Peyer's patch (tissue), 4 donors: ENCODE results near the gene MAP2K3.

Experiments
- POLR2A ChIP-seq, 2 donors: fragments of 450-650 bp; IDR thresholded peaks; one replicate each; pipeline ENCODE4 v1.5.1; 2017; ENCODE audit warnings: antibody characterized with exemption in 2 of 2, mild to moderate bottlenecking in 2 of 2, moderate library complexity in 2 of 2
- TF ChIP-seq, protein P1 (sequence below), 6 experiments: fragments of 450-650 bp in 4 of 6; fragments of 200-600 bp in 2 of 6; sonication (generic) in 1 of 6; IDR thresholded peaks; one replicate each; pipeline ENCODE4 v1.5.1; 2017 to 2019; ENCODE audit warnings: antibody characterized with exemption in 6 of 6, mild to moderate bottlenecking in 3 of 6, moderate library complexity in 1 of 6

DNA sequence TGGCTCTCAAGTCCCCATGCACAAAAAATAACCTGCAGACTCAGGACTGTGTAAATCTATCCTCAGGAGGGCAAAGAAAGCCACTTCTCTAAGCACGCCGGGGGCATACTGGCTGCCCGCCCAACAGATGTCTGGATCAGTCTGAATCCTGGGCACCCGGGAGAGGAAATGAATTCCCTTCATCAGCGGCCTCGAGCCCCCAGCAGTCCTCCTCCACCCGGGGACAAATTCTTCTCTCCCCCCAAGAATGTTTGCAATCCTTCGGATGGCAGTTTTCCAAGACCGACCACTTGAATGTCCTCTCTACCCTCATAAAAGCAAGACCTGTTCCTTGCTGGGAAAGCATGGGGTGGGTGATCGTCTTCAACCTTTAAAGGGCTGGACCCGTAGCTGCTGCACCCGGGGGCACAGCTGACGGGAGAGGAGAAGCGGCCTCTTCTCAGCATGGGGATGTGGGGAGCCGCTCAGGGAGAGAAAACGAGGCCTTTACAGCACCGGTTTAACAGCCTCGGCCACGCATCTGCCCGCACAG lies 9.4 kb upstream of the MAP2K3 start:
- TF ChIP-seq POLR2A (IDR thresholded peaks at IDR 0.05) = no peak
- TF ChIP-seq, protein P1, sequence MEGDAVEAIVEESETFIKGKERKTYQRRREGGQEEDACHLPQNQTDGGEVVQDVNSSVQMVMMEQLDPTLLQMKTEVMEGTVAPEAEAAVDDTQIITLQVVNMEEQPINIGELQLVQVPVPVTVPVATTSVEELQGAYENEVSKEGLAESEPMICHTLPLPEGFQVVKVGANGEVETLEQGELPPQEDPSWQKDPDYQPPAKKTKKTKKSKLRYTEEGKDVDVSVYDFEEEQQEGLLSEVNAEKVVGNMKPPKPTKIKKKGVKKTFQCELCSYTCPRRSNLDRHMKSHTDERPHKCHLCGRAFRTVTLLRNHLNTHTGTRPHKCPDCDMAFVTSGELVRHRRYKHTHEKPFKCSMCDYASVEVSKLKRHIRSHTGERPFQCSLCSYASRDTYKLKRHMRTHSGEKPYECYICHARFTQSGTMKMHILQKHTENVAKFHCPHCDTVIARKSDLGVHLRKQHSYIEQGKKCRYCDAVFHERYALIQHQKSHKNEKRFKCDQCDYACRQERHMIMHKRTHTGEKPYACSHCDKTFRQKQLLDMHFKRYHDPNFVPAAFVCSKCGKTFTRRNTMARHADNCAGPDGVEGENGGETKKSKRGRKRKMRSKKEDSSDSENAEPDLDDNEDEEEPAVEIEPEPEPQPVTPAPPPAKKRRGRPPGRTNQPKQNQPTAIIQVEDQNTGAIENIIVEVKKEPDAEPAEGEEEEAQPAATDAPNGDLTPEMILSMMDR (IDR thresholded peaks at IDR 0.05) = no peak
